ENCODE measurements around the gene NPDC1.

NPDC1 gene

DNA sequence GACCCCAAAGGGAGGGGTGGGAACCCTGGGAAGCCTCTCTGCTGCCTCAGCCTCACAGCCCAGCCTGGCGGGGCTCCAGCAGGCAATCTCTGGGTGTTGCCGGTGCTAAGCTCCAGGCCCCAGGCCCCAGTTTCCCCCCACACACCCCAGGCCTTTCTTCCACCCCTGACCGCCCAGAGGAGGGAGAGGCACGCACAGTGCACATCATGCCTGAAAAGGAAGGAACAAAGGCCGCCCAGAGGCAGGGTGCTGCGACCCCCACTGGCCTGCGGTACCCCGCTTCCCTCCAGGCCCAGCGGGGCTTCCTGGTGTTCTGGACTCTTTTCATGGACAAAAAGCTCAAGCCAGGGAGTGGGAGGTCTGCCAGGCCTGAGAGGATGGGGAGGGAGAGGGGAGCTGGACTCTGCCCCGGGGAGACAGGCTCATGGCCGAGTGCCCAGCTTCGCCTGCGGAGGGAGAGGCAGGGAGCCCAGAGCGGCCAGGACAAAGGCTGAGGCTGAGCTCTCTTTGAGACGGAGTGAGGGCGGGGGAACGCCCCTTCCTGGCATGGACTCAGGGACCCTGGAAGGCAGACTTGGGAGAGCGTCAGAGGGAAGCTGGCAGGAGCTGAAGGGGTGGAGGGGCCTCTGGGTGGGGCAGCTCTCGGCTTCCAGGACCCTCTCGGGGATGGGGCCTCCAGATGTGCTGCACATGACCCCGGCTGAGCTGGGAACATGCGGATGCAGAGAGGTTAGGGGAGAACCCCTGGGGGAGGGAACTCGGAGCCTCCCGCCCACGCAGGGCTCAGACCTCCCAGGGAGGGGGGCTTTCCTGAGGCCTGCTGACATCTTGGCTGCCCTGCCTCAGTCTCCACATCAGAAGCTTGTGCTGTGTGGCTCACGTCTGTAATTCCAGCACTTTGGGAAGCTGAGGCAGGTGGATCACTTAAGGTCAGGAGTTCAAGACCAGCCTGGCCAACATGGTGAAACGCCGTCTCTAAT lies 9.7 kb upstream of the NPDC1 start:
- DNase-seq: peak; percentile 93

GRCh38 chr9:137054932-137055384 lies 9.0 kb upstream of the NPDC1 start:
- no peak for DNase-seq

- peak; percentile 56 for DNase-seq
Observed at GRCh38 chr9:137053944-137054931, 8.3 kb upstream of the NPDC1 start, which contains the start of gene ENTPD2. Gene ENTPD2 (minus strand): TSS chr9:137054061. CDS start chr9:137053997, 64 bp downstream.

DNA sequence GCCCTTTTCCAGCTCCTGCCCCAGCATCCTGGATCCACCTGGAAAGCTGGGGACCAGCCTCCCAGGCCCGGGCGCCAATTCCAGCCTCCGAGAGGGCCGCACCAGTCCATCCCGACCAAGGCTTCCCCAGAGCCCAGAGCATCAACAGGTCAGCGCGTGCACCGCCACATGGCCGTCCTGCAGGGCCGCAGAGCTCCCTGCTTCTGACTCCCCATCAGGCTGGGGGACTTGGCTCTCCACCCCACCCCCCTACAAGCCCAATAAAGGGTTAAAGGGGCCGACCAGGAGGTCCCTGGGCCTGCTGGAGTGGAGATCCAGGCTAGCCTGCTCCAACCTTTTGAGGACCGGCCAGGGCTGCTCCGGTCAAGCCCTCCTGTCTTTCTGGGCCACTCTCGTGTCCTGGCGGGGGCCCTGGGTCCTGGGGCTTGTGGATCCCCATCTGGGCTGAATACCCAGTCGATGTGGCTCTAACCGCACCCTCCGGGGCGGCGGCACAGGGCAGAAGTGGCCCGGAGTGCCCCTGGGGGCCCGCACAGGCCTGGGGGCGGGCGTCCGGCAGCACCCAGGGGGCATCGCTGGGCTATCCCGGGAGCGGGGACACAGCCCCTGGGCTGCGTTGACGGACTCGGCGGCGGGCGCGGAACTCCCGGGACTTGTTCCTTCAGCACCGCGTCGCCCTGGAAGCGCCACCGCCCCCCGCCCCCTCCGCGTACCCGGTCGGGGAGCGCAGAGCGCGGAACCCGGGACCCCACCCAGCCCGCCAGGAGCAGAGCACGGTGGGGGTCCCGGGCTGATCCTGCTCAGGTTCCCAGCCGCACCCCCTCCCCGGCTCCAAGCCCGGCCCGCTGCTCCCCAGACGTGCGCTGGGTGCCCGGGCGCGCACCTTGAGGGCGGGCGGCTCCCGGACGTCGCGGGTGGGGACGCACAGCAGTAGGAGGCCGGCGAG lies 7.3 kb upstream of the NPDC1 start:
- no peak for DNase-seq

GRCh38 chr9:137052293-137052692 lies 6.3 kb upstream of the NPDC1 start:
- no peak for DNase-seq

- DNase-seq: peak; percentile 58
Observed at GRCh38 chr9:137051145-137051724, 5.3 kb upstream of the NPDC1 start.

DNA sequence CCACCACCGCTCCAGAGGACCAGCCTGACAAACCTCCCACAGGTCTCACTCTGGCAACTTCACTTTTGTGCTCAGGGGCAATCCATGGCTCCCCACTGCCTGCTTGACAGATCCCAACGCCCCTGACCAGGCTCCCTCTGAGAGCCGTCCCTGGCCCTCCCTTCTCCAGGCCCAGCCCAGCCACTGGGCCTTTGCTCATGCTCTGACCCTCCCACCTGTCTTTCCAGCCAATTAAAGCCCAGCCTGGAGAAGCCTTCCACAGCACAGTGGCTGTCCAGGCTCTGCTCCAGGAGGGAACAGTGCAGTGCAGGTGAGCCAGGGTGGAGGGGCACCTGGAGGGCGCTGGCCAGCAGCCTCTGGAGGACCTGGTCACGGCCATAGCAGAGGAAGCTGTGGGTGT lies 4.6 kb upstream of the NPDC1 start:
- no peak for DNase-seq

- no peak for DNase-seq
Observed at GRCh38 chr9:137049544-137050449, 3.8 kb upstream of the NPDC1 start.

DNA sequence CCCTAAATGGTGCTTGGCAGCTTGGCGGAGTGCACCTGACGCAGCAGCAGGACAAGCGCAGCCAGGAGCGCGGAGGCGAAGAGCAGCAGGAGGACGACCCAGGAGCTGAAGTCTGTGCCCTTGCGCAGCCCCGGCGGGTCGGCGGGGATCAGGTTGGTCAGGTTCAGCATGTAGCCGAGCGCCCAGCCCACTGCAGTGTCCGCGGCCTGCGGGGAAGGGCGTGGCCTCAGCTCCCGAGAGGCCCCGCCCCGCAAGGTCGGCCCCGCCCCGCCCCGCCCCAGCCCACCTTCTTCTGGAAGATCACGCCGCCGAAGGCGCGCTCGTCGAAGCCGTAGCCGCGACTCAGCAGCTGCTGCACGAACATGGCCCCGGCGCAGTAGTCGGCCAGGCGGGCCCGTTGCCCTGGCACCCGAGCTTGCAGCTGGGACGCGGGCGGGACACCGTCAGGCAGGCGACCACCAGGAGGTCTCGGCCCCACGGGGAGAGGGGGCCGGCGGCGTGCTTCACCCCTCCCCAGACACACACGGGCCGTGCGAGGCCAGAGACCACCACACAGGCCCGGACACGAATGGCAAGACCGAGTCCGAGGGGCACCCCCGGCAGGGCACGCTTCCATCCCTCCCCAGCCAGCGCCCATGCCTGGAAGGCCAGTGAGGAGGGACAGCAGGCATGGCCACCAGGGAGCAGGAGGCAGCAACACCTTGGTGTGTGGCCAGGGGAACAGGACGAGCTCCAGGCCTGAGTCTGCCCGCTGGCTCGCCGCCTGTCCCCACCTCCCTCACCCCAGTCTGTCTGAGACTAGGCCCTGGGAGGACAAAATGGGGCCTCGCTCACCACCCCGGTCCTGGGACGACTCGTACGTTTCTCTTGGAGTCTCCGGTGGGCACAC lies 2.9 kb upstream of the NPDC1 start:
- no peak for DNase-seq

DNA sequence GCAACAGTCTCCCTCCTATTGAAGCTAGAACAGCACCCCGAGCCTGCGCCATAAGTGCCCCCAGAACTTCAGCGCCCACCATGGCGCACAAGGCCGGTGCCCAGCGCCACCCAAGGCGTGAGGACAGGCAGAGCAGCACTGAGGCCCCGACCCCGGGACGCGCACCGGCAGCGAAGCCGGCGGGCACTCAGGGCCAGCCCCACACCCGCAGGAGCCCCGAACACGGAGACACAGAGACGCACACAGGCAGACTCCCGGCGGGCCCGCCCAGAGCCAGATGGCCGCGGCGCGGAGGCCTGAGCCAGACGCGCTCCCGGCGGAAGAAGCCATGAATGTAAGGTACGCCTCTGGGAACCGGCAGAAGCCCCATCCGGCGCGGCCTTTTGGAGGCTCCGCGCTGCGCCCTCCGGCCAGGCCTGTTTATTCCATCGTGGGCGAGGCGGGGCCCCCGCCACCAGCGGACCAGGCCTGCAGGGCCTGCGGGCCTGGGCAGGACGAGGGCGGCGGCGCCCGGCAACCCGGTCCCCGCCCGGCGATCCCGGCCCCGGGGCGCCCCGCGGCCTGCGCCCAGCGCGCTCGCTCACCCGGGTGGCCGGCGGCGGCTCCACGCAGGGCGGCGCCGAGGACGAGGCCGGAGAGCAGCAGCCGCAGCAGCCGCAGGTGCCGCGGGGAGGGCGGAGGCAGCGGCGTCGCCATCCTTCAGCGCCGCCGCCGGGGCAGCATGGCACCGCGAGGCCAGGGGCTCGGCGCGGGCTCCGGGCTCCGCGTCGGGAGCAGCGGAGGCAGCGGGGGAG lies 486 bp downstream of the NPDC1 start:
- no peak for DNase-seq

- DNase-seq: no peak
Observed at GRCh38 chr9:137044502-137045177, 1.3 kb downstream of the NPDC1 start.

GRCh38 chr9:137044037-137044436 lies 1.9 kb downstream of the NPDC1 start:
- no peak for DNase-seq

DNA sequence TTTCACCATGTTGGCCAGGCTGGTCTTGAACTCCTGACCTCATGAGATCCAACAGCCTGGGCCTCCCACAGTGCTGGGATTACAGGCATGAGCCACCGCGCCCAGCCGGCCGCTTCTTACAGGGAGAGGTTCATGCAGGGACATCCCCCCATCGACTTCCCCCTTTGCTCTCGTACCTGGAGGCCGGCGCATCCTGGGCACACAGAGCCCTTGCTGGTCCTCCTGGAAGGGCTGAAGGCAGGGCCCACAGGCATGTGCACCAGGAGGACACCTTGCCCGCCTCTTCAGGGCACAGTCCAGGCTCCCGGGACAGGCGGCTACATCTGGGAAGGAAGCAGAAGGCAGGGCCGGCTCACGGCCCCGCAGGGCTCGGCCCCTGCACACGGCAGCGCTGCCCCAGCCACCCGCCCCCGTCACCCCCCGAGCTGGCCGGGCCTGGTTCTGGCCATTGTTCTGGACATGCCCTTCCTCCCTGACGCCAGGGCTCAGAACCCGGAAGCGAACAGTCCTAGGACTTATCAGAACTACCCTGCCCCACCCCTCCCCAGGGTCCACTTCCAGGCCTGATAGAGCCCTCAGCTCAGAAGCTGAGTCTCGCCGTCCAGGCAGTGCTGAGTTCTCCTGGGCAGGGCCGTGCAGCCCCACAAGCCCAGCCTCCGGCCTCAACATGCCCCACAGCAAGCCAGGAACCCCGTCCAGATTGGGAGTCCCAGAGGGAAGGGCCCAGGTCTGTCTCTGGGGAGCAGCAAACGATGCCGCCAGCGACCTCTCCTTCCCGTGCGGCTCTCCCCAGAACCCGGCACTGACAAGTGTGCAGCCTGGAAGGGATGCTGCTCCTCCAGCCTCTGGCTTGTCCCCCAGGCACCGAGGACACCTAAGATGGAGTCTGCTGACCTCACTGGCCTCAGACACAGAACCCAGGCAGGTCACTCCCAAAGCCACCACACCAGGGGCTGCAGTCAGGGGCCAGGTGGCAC lies 2.9 kb downstream of the NPDC1 start:
- no peak for DNase-seq

DNA sequence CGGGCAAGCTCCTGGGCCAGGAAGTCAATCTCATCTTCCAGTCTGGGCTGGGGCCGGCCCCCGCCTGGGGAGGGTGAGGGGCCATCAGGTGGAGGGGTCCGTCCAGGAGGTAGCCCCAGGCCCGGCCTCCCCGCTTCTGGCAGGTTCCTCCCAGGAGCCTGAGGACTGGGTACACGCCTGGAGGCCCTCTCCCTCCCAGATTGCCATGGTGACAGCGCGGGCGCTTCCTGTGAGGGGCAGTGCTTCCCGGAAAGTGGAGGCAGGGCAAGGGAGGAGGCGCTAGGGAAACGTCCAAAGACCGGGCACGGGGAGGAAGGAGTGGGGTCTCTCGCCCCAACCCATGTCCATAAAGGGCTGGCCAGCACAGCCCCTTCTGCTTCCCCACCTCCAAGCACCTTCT lies 4.9 kb downstream of the NPDC1 start:
- DNase-seq: no peak

DNA sequence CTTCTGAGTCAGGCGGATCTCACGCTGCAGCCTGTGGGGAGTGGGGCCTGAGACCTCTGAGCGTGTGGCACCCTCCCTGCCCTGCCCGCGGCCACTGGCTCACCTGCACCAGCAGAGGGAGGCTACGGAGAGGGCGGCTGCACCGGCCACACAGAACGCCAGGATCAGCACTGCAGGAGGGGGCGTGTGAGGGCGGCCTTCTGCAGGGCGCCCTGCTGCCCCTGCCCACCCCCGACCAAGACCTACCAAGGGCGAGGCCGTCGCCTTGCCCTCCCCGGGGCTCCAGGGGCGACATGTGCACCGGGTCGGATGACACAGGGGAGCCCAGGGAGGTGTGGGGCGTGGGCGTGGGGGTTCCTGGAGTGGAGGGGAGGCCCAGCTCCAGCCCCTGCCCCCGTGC lies 5.4 kb downstream of the NPDC1 start:
- DNase-seq: no peak

GRCh38 chr9:137039611-137040366 lies 6.2 kb downstream of the NPDC1 start:
- DNase-seq: no peak

Data from NCI-H226 (cell line).